H1 (cell line): ENCODE measurements around the gene ZMYM3. TPM values are rescaled to one million over a fixed set of nuclear protein-coding genes. Genes with fewer than 3 reads are reported as not detected.

Experiments used
- CTCF ChIA-PET: fragments of 300-600 bp; sonication (Branson Sonifier 250); formaldehyde crosslinking; loops from one replicate; lab custom pipeline; 2021; ENCODE audit not compliant: partially characterized antibody; lab: Charles Lee
- POLR2A ChIA-PET: fragments of 300-600 bp; sonication (Branson Sonifier 250); formaldehyde crosslinking; loops from one replicate; lab custom pipeline; 2021; ENCODE audit warnings: inconsistent platforms; ENCODE audit not compliant: partially characterized antibody; lab: Charles Lee
- DNase-seq, 2 experiments: peaks; one replicate each; pipeline versions ENCODE4 v3.0.0 to v3.0.0-alpha.2; 2010 to 2022; ENCODE audit warnings: low spot score in 2 of 2, low read depth in 1 of 2, mixed read lengths in 1 of 2
- FAIRE-seq: peaks from 2 replicates; lab custom pipeline; 2011; peaks lifted over from hg19 to GRCh38; lab: Jason Lieb, UNC
- H2AFZ ChIP-seq: 2 replicates; pipeline ENCODE4 v1.8.1; 2012; ENCODE audit warnings: low read length, inconsistent platforms
- H2AK5ac ChIP-seq: 2 replicates; pipeline ENCODE4 v1.6.1; 2013; ENCODE audit warnings: low read depth, low read length
- H2BK120ac ChIP-seq: replicated peaks from 2 replicates; pipeline ENCODE3; 2013; ENCODE audit warnings: low read depth, low read length, inconsistent platforms
- H2BK12ac ChIP-seq: 2 replicates; pipeline ENCODE4 v1.6.1; 2013; ENCODE audit warnings: low read depth, low read length
- H2BK15ac ChIP-seq: 2 replicates; pipeline ENCODE4 v1.6.1; 2013; ENCODE audit warnings: low read length
- H2BK20ac ChIP-seq: 2 replicates; pipeline ENCODE4 v1.6.1; 2013; ENCODE audit warnings: low read length
- H2BK5ac ChIP-seq: 2 replicates; pipeline ENCODE4 v1.6.1; 2013; ENCODE audit warnings: low read depth, low read length
- H3K14ac ChIP-seq: 2 replicates; pipeline ENCODE4 v1.6.1; 2013; ENCODE audit warnings: inconsistent platforms; ENCODE audit not compliant: insufficient read length
- H3K18ac ChIP-seq: 2 replicates; pipeline ENCODE4 v1.6.1; 2013; ENCODE audit warnings: low read length; ENCODE audit errors: extremely low read depth
- H3K23ac ChIP-seq: 2 replicates; pipeline ENCODE4 v1.6.1; 2013; ENCODE audit warnings: inconsistent platforms; ENCODE audit not compliant: insufficient read length
- H3K23me2 ChIP-seq: 2 replicates; pipeline ENCODE4 v1.6.1; 2013; ENCODE audit warnings: low read depth, low read length
- H3K27ac ChIP-seq: 2 replicates; pipeline ENCODE4 v1.6.1; 2011; ENCODE audit warnings: low read depth, low read length, inconsistent platforms
- H3K27me3 ChIP-seq, 4 experiments: replicated peaks in 1 of 4; 1 replicate in 1 of 4; 2 replicates in 3 of 4; pipeline versions ENCODE4 v1.6.1 to v1.8.1; 2011 to 2013; ENCODE audit warnings: low read length in 3 of 4, mild to moderate bottlenecking in 3 of 4, inconsistent platforms in 2 of 4, mixed read lengths in 2 of 4, moderate library complexity in 1 of 4; ENCODE audit not compliant: control insufficient read depth in 3 of 4, insufficient read depth in 3 of 4; ENCODE audit errors: extremely low read depth in 1 of 4
- H3K36me3 ChIP-seq, 4 experiments: 2 replicates each; pipeline versions ENCODE4 v1.6.1 to v1.8.1; 2011 to 2013; ENCODE audit warnings: mild to moderate bottlenecking in 4 of 4, low read length in 3 of 4, moderate library complexity in 2 of 4, control low read depth in 1 of 4, inconsistent platforms in 1 of 4; ENCODE audit not compliant: insufficient read depth in 4 of 4, control insufficient read depth in 2 of 4
- H3K4ac ChIP-seq: replicated peaks from 2 replicates; pipeline ENCODE3; 2013; ENCODE audit warnings: low read length, low read depth, mixed read lengths, inconsistent platforms; ENCODE audit not compliant: insufficient read length
- H3K4me1 ChIP-seq, 4 experiments: replicated peaks in 1 of 4; 1 replicate in 1 of 4; 2 replicates in 3 of 4; pipeline versions ENCODE4 v1.6.1 to v1.8.1; 2011 to 2013; ENCODE audit warnings: low read length in 3 of 4, inconsistent platforms in 2 of 4, mixed read lengths in 1 of 4; ENCODE audit not compliant: insufficient read depth in 4 of 4, control insufficient read depth in 3 of 4
- H3K4me2 ChIP-seq, 2 experiments: 2 replicates each; pipeline versions ENCODE4 v1.6.1 to v1.8.1; 2011 to 2013; ENCODE audit warnings: low read depth in 2 of 2, low read length in 2 of 2, control low read depth in 1 of 2, inconsistent platforms in 1 of 2, mild to moderate bottlenecking in 1 of 2; ENCODE audit not compliant: insufficient read depth in 1 of 2
- H3K4me3 ChIP-seq, 4 experiments: fragments of 200-600, 300-600 bp in 1 of 4; sonication (generic), shearing (Covaris generic), sonication (Bioruptor Twin) in 1 of 4; 2 replicates each; pipeline versions ENCODE4 v1.5.1 to v1.8.1; 2011 to 2016; ENCODE audit warnings: low read length in 4 of 4, low read depth in 3 of 4, control low read depth in 2 of 4, inconsistent platforms in 2 of 4, mild to moderate bottlenecking in 2 of 4, mixed read lengths in 1 of 4, moderate library complexity in 1 of 4; ENCODE audit not compliant: insufficient read depth in 2 of 4; ENCODE audit errors: extremely low read depth in 1 of 4
- H3K56ac ChIP-seq: replicated peaks from 2 replicates; pipeline ENCODE3; 2013; ENCODE audit warnings: low read depth, mild to moderate bottlenecking, mixed read lengths, low read length, inconsistent platforms; ENCODE audit not compliant: insufficient read length
- H3K79me1 ChIP-seq: 2 replicates; pipeline ENCODE4 v1.6.1; 2013; ENCODE audit warnings: low read depth, low read length, control low read depth
- H3K79me2 ChIP-seq, 2 experiments: 2 replicates each; pipeline versions ENCODE4 v1.6.1 to v1.8.1; 2012 to 2013; ENCODE audit warnings: low read length in 2 of 2, mild to moderate bottlenecking in 2 of 2, inconsistent platforms in 1 of 2; ENCODE audit not compliant: insufficient read depth in 2 of 2, control insufficient read depth in 1 of 2
- H3K9ac ChIP-seq, 4 experiments: replicated peaks in 1 of 4; 1 replicate in 1 of 4; 2 replicates in 3 of 4; pipeline versions ENCODE4 v1.6.1 to v1.8.1; 2011 to 2013; ENCODE audit warnings: low read depth in 3 of 4, low read length in 3 of 4, control low read depth in 2 of 4, mild to moderate bottlenecking in 2 of 4, moderate library complexity in 2 of 4, inconsistent platforms in 1 of 4; ENCODE audit errors: extremely low read depth in 1 of 4
- H3K9me3 ChIP-seq, 2 experiments: 2 replicates each; pipeline versions ENCODE4 v1.6.1 to v1.8.1; 2012 to 2013; ENCODE audit warnings: mild to moderate bottlenecking in 2 of 2, moderate library complexity in 2 of 2, control low read depth in 1 of 2, inconsistent platforms in 1 of 2, low read depth in 1 of 2, low read length in 1 of 2, mixed read lengths in 1 of 2; ENCODE audit not compliant: insufficient read depth in 2 of 2
- H4K20me1 ChIP-seq, 2 experiments: replicated peaks in 1 of 2; 2 replicates each; pipeline versions ENCODE3 to v1.8.1; 2011 to 2013; ENCODE audit warnings: inconsistent platforms in 2 of 2, low read length in 2 of 2, mild to moderate bottlenecking in 1 of 2; ENCODE audit not compliant: insufficient read depth in 2 of 2, control insufficient read depth in 1 of 2
- H4K5ac ChIP-seq: 2 replicates; pipeline ENCODE4 v1.6.1; 2013; ENCODE audit warnings: low read length, low read depth, mixed read lengths, inconsistent platforms; ENCODE audit not compliant: insufficient read length
- H4K8ac ChIP-seq: 2 replicates; pipeline ENCODE4 v1.8.0; 2013; ENCODE audit warnings: mild to moderate bottlenecking, moderate library complexity, low read length, inconsistent platforms; ENCODE audit not compliant: insufficient read depth; ENCODE audit errors: extremely low read depth
- H4K91ac ChIP-seq: replicated peaks from 2 replicates; pipeline ENCODE3; 2013; ENCODE audit warnings: low read length, mixed read lengths, inconsistent platforms; ENCODE audit not compliant: insufficient read length
- POLR2A ChIP-seq, 2 experiments: IDR thresholded peaks; 1 replicate in 1 of 2; 2 replicates in 1 of 2; pipeline ENCODE4 v1.6.1; 2011; ENCODE audit warnings: low read depth in 2 of 2, low read length in 2 of 2, mild to moderate bottlenecking in 2 of 2; ENCODE audit errors: control extremely low read depth in 1 of 2
- RXRA ChIP-seq: IDR thresholded peaks from 2 replicates; pipeline ENCODE4 v1.6.1; 2011; ENCODE audit warnings: low read depth, mild to moderate bottlenecking, low read length, moderate library complexity; ENCODE audit not compliant: insufficient read depth
- WGBS, 2 experiments: shearing (Covaris generic) in 1 of 2; methylation state at CpG; one replicate each; pipeline versions ENCODE4 v1.1.6 to v1.1.7; 2013 to 2015; ENCODE audit warnings: low lambda C conversion rate in 2 of 2, mixed read lengths in 2 of 2, inconsistent platforms in 1 of 2, low coverage in 1 of 2, missing lambda C conversion rate in 1 of 2; ENCODE audit not compliant: insufficient replicate concordance in 2 of 2, insufficient coverage in 1 of 2, insufficient read length in 1 of 2; ENCODE audit errors: extremely low coverage in 1 of 2, missing lambda C conversion rate in 1 of 2; 5-methylcytosine and 5-hydroxymethylcytosine counted together
- polyA plus RNA-seq, 7 experiments: library from polyadenylated mRNA; depleted of rRNA in 3 of 7; stranded (reverse) in 5 of 7; unstranded in 2 of 7; fragments of >200 nt in 5 of 7; fragments of 200-250 nt in 2 of 7; gene quantifications; 1 replicate in 5 of 7; 2 replicates in 1 of 7; 4 replicates in 1 of 7; pipeline versions ENCODE4 v1.2.1 to v1.2.3, GENCODE V29; 2011 to 2013; ENCODE audit warnings: missing spikeins in 2 of 7, mixed read lengths in 2 of 7
- total RNA-seq: library from RNA; stranded (reverse); fragmentation: NEBNext Ultra II Directional; extraction: Animal tissue kit (Norgen Biotek cat#: 25700); gene quantifications from 2 replicates; pipeline ENCODE4 v1.2.1, GENCODE V29; 2021

Gene ZMYM3
- total and polyA plus RNA-seq, 2 of the 8 experiments (the other 6 are each of a cell fraction or from before 2014, with no cell fraction given) = 56.7 to 82.0 TPM

DNA sequence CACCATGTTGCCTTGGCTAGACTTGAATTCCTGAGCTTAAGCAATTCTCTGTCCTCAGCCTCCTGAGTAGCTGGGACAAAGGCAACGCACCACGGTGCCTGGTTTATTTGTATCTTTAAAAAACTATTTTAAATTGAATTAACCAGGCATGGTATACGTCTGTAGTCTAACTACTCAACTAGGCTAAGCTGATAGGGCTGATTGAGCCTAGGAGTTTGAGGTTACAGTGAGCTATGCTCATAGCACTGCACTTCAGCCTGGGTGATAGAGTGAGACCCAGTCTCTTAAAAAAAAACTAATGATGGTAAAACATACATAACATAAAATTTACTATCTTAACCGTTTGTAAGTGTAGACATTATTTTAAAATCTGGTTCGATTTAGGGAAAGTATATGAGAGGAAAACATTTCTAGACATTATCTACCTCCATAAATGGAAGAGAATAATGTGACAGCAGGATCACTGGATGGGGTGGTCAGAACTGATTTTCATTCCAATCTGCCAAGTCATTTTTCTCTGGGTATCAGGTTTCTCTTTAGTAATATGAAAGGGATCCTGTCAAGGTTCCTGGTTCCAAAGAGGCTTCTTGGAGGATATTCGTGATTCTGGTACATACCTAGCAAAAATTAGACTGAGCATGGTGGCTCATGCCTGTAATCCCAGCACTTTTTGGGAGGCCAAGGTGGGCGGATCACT, 38.9 kb upstream of the ZMYM3 start:
- H3K18ac ChIP-seq = no peak overlapping the region
- H2AFZ ChIP-seq = no peak overlapping the region
- ChIA-PET POLR2A (interaction anchor here (0.7 to 18.0 kb wide), 8 partner anchors 3 to 990 kb away, joined by 3 to 215 read pairs (median 4); partner anchors contain the start of genes ITGB1BP2 and NONO), CTCF (no interaction called here)
- H4K20me1 ChIP-seq = peaks cover 0 to 5% of the 10 kb centered on the region in 2 experiments
- H3K79me1 ChIP-seq = no peaks in the 10 kb centered on the region
- no peak overlapping the region for H3K56ac ChIP-seq
- no peaks in the 10 kb centered on the region for H3K9me3 ChIP-seq
- no peak overlapping the region for H2BK15ac ChIP-seq
- no peak overlapping the region for H4K91ac ChIP-seq
- H3K79me2 ChIP-seq = peaks cover 0 to 38% of the 10 kb centered on the region in 2 experiments; a peak in 3 of 4 replicates
- FAIRE-seq (no peak), DNase-seq (no peak)
- H3K14ac ChIP-seq = no peak overlapping the region
- H2BK20ac ChIP-seq = no peak overlapping the region
- H4K5ac ChIP-seq = no peak overlapping the region
- H3K4me1 ChIP-seq = no peaks in the 10 kb centered on the region
- no peaks in the 10 kb centered on the region for H3K27me3 ChIP-seq
- no peak overlapping the region for H3K4ac ChIP-seq
- no peak overlapping the region for H3K23ac ChIP-seq
- no peak overlapping the region for H2BK12ac ChIP-seq
- H3K27ac ChIP-seq = no peak overlapping the region
- H3K36me3 ChIP-seq = peaks cover 25 to 85% (median 60%) of the 10 kb centered on the region in 4 experiments
- H2AK5ac ChIP-seq = no peak overlapping the region
- H3K23me2 ChIP-seq = no peaks in the 10 kb centered on the region
- H3K4me3 ChIP-seq = no peak overlapping the region
- H2BK120ac ChIP-seq = no peak overlapping the region
- WGBS, 2 experiments = 92% methylated on average over 7 of the region's 7 CpGs; no CpG with 5 or more reads in 1 of the 2 experiments
- H4K8ac ChIP-seq = no peak overlapping the region
- H3K4me2 ChIP-seq = no peak overlapping the region
- TF ChIP-seq POLR2A (IDR thresholded peaks at IDR 0.05; ENCODE audit: control extremely low read depth in 1 of 2, low read depth in 2 of 2, low read length in 2 of 2) (peak in 1 of 2 experiments; percentile 39; a peak in 1 of 3 replicates), RXRA (no peak)
- H2BK5ac ChIP-seq = no peak overlapping the region
- no peak overlapping the region for H3K9ac ChIP-seq
